HG03097 (cell line): ENCODE measurements around the gene SPEN.
"Not testable (repeated sequence)": the region's sequence is repeated elsewhere in the genome, so short reads cannot be mapped to it uniquely, and the experiment has no call there.

Source experiments
- ATAC-seq: cut with Tn5 transposase; IDR thresholded peaks from one replicate; pipeline ENCODE4 v1.9.1; 2021; ENCODE audit not compliant: unreplicated experiment, low FRiP score

The SPEN gene

DNA sequence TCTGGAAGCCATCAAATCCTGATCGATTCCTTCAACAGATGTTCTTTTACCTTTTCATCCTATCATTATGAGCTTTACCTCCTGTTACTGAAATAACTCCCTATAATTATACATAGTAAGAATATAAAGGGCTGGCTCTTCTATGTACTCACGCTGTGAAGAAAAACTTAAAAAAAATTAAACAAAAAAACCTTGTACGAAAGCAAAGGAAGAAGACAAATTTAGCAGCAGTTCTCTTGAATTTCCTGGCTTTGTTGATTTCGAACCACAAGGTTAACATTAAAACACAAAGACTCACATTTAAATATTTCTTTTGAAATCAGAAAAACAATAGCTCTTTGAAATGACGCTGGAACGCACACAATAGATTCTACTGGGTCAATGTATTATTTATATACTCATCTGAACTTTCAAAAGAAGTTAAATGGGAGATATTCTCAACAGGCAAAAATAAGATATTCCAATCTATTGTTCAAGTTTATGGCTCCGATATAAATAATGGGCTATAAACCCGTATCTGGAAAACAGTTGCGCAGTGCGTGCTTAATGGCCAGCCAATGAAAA lies 13.6 kb upstream of the SPEN start:
- ATAC-seq = no peak

- ATAC-seq = peak; percentile 49
Observed at GRCh38 chr1:15834406-15835204, 12.9 kb upstream of the SPEN start.

GRCh38 chr1:15835205-15835740 lies 12.2 kb upstream of the SPEN start:
- peak; percentile 1 for ATAC-seq

DNA sequence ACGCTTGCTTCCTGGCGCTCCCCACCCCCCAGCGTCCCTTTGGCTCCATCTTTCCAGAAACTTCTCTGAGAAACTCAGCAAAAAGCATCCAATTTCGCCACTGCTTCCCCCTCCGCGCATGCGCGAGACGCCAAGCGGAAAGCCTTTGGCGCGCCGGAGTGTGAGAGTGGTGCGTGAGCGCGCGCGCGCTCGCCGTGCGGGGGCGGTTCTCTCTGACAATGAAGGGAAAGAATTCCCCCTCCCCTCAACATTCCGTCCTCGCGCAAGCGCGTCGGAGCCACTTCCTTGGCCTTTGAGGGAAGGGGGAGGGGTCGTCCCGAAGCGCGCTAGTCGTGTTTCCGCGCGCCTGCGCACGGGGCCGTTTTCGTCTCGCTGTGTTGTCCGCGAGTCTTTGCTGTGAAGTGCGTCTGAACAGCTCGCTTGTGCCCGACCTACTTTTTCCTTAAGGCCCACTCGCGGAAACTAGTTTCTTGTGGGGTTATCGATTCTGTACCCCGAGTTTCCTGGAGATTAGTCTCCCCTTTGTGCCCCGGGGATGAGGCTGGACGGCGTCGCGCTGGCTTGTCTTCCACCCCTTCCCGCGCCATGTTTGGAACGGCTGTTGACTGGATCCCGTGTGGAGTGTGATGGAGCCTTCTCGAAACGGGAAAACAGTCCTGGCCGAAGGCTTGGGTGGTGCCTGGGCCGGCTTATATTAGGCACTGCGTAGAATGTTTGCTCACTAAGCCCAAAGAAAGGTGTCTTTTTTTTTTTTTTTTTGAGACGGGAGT lies 11.6 kb upstream of the SPEN start:
- peak; percentile 57 for ATAC-seq

- ATAC-seq = not testable (repeated sequence)
Observed at GRCh38 chr1:15836511-15836771, 11.1 kb upstream of the SPEN start.

DNA sequence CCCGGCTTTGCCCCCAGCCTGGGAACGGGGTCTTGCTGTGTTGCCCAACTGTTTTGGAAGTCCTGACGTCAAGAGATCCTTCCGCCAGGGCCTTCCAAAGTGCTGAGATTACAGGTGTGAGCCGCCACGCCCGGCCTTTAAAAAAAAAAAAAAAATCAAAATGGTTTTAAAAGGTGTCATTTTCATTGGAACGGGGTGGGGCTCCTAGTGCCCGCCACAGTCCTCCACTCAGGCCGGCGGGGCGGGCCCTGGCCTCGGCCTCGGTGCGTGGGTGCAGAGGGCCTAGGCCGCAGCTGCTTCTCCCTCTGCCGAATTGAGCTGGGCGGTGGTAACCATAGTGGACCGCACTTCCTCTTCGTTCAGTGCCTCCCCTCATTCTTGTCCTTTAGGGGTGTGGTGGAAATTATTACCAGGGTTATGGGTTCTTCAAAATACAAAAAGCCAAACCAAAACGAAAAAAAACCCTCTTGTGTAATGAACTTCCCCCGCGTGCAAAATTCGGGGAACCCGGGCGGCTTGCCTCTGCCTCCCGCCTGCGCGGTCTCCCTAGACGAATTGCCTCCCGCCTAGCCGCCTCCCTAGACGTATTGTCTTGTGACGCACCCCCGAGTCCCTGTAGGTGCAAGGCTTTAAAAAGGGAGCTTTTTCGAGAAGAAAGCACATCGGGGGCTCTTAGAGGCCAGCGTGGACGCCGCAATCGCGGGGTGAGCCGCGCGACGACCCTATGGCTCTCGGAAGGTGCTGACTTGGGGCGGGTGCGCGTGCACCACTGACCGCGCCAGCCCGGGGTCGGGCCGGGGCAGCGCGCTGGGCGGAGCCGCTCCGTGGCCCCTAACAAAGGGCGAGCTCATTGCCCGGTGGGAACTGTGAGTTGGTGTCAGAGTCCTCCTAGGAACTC lies 10.5 kb upstream of the SPEN start:
- no peak for ATAC-seq

DNA sequence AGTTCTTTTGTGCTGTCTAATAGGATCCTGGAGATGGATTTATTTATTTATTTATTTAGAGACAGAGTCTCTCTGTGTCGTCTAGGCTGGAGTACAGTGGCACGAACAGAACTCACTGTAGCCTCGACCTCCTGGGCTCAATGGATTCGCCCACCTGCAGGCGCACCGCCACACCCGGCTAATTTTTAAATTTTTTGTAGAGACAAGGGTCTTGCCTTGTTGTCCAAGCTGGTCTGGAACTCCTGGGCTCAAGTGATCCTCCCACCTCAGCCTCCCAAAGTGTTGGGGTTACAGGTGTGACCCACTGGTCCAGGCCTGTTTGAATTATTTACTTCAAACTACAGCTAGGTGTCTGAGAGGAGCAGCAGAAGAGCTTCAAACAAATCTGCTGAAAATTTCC lies 9.6 kb upstream of the SPEN start:
- ATAC-seq = no peak

GRCh38 chr1:15838721-15839120 lies 8.8 kb upstream of the SPEN start:
- no peak for ATAC-seq

DNA sequence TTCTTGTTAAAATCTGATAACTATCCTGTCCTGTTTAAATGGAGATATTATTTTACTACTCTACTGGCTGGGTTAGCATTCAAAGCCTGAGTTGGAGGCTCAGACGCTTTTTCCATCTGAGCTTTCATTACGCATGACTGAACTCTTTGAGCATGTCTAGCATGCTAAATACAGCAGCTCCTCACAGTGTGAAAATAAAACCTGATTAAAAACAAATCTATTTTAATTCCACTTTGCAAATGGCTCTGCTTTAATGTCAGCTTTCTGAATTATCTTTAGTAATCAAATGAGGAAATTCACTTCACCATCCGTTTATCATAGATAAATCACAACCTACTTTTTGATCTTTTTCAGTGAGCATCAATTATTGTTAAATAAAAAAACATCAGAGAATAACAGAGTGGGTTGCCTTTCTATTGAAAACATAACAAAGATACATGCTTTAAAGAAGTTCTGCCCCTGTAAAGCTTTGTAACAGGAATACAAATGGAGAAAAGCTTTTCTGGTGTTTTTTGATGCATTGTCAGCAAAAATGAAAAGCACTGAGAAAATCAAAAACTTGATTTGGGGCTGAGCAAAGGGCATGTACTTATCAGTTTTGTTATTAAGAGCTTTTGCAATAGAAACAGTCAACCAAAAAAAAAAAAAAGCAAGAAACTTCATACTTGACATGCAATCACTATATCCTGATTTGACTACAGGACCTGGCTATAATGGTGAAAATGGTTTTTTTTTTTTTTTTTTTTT lies 3.5 kb upstream of the SPEN start:
- ATAC-seq = no peak

DNA sequence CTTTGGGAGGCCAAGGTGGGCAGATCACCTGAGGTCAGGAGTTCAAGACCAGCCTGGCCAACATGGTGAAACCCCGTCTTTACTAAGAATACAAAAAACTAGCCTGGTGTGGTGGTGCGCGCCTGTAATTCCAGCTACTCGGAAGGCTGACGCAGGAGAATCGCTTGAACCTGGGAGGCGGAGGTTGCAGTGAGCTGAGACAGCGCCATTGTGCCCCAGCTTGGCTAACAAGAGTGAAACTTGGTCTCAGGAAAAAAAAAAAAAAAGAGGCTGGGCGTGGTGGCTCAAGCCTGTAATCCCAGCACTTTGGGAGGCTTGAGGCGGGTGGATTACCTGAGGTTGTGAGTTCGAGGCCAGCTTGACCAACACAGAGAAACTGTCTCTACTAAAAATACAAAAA lies 1.5 kb upstream of the SPEN start:
- not testable (repeated sequence) for ATAC-seq

DNA sequence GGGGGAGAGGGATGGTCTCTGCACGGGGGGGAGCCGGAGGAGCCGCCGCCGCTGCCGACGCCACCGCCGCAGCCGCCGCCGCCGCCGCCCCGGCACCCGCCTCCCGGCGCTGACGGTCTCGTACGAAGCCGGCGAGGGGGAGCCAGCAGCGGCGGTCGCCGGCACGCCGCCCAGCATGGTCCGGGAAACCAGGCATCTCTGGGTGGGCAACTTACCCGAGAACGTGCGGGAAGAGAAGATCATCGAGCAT lies 311 bp downstream of the SPEN start:
- no peak for ATAC-seq

- peak; percentile 7 for ATAC-seq
Observed at GRCh38 chr1:15848143-15848928, 829 bp downstream of the SPEN start.

- ATAC-seq = no peak
Observed at GRCh38 chr1:15848929-15849774, 1.6 kb downstream of the SPEN start.

DNA sequence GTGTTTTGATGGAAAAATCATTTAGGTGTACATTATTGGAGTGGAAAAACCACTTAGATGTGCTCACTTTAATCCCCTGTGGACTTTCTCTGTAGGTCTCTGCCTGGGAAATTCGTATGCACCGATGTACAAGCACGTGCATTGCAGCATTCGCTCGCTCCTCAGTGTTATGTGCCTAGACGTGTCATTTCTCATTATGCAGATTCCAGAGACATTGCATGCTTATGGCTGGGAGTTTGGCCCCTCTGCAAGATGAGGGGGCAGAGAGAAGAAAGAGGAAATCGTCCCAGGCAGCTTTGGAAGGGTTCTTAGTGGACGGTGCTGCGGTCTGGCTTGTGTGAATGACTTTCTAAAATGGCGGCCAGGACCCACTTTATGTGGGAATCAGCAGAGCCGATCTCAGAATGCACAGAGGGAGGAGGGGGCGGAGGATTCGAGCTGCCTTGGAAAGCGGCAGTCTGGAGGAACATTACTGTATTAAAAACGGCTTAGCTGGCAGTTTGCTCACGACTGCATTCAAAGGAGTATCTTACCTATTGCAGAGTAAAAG lies 2.3 kb downstream of the SPEN start:
- ATAC-seq = no peak

GRCh38 chr1:15850471-15851001 lies 3.0 kb downstream of the SPEN start:
- no peak for ATAC-seq

- no peak for ATAC-seq
Observed at GRCh38 chr1:15851210-15852035, 3.9 kb downstream of the SPEN start.
